NCI-H526 treated with DMSO at 0.1 percent for 48 hours (cell line): Measurements from ENCODE around the gene MORN2.

Experiments used
- DNase-seq: peaks from one replicate; lab custom pipeline; 2025; lab: John Stamatoyannopoulos, UW

Gene MORN2

DNA sequence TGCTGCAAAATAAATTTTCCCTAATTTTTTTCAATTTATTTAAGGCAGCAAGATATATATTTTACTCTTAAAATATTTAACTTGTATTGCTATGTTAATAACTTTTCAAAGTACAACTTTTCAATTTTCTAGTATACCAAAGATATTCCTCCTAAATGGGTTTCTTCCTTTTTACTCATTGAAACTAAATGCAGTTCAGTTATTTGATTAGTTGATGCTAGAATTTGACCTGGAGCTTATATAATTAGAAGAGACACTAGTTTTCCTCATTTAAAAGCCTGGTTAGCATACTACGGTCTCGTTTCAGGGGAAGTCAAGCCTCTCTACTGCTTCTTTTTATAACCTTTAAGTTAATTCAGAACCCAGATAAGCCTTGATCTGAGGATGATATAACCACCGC lies 13.8 kb downstream of the MORN2 start, which contains the start of gene ARHGEF33:
ARHGEF33 (plus strand) TSS at position 301 of the 400 bp plus-strand sequence. CDS start 29,573 bp downstream, outside the sequence.
- DNase-seq = no peak

- DNase-seq = no peak
Observed at GRCh38 chr2:38892819-38893218, 17.0 kb downstream of the MORN2 start.

GRCh38 chr2:38898256-38898655 lies 22.5 kb downstream of the MORN2 start:
- DNase-seq = no peak

GRCh38 chr2:38900726-38901125 lies 24.9 kb downstream of the MORN2 start:
- no peak for DNase-seq

DNA sequence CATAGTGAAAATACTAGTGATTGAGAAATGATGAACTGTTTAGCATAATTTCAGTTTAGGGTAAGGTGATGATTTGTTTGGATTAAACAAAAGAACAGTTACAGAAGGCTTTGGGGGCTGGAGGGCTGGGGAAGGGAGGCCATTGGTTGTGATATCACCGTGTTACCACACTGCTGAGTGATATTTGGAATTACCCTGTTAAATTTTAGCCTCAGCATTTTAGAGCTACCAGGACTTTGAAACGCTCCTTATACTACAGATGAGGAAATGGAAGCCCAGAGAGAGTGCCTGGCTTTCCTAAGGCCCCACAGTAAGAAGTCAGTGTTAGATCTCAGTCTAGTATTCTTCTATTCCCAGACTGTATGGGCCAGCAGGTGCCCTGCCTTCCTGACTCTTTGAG lies 29.5 kb downstream of the MORN2 start:
- no peak for DNase-seq

DNA sequence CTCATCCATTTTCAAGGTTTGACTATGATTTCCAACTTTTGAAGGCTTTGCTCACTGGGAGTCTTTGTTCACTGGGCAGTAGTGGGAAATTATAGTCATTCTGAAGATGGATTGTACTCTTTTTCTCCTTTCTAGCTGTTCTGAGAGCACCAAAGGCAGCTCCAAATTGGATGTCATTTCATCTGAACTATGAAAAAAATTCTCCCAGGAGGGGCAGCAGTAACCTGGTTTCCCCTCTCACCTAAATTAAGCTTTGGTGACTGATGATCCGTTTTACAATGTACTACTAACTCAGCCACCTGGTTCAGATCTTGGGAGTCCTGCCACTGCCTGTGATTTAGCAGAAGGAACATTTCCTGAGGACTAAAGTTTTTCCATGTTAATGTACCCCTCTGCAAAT lies 31.5 kb downstream of the MORN2 start:
- no peak for DNase-seq

- DNase-seq = no peak
Observed at GRCh38 chr2:38907743-38908562, 32.2 kb downstream of the MORN2 start.

DNA sequence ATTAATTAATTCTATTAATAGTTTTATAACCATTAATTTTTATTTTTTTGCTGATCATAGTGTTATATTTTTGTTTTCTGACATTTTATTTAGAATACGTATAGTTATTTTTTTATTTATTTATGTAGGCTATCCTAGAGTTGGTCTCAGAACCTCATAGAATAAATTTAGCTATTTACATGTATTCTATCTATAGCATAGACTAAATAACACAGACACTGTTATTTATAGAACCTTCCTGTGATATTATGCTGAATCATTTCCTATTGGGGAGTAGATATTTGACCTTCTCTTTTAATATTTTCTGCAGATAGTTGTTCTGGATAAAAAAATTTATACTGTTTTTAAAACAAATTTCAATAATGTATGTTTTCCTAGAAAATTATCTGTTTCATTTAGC lies 34.1 kb downstream of the MORN2 start:
- DNase-seq = no peak

GRCh38 chr2:38911191-38911590 lies 35.4 kb downstream of the MORN2 start:
- no peak for DNase-seq

DNA sequence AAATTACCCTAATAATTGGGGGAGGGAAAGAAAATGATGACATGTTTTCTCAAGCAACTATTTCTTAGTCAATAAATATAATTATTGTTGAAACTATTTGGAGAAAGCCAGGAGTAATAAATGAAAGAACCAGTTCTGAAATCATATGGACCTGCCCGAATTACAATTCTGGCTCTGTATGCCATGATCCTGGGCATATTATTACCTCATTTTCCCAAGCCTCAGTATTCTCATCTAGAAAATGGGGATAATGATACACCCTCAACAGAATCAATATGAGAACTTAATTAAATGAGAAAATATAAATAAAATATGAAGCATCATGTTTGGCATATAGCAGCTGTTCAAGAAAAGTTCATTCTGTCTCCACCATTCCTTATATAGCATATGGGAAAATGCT lies 36.8 kb downstream of the MORN2 start:
- DNase-seq = no peak

GRCh38 chr2:38922389-38922788 lies 46.6 kb downstream of the MORN2 start:
- no peak for DNase-seq

GRCh38 chr2:38922902-38923301 lies 47.1 kb downstream of the MORN2 start:
- DNase-seq = no peak

DNA sequence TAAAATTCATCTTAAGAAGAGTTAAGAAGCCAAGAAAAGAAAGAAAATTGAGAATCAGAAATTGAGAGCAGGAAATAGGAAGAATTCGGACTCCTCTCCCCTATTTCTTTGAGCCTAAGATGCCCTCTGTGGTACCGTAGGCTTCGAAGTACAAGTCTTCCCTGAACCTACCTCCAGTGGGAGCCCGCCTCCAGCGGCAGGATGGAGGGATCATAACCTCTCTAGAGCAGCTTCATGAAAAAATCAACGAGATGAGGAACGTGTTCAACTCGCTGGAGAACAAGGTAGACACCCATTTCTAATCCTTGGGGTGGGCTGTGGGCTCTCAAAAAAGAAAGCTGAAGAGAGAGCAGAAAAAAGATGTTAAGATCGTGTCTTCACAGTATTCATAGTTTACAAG lies 50.2 kb downstream of the MORN2 start:
- no peak for DNase-seq

DNA sequence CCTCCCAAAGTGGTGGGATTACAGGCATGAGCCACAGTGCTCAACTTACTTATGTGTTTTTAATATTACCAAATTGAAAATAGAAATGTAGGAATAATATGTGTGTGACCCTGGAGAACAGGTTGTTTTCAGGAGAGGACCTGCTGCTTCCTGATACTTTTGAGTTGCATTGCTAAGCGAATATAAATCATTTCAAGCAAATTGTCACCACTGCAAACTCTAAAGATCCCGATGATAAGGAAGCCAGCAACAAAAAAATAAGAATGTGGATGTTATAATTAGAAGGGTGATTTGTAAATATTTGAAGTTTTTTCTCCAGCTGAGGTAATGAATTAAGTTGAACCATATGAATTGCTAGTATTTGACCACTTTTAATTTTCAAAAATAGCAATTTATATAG lies 54.8 kb downstream of the MORN2 start:
- DNase-seq = no peak
